Fibroblast of lung (primary cell): ENCODE data around the gene BTAF1.

ENCODE experiments used
- CTCF ChIP-seq, 2 donors: IDR thresholded peaks in 1 of 2; conservative IDR thresholded peaks in 1 of 2; 1 replicate in 1 of 2; 2 replicates in 1 of 2; pipeline ENCODE4 v1.5.1; 2011 to 2012; ENCODE audit warnings: low read length in 2 of 2, control low read depth in 1 of 2, inconsistent platforms in 1 of 2, low read depth in 1 of 2, mild to moderate bottlenecking in 1 of 2
- EZH2 ChIP-seq: IDR thresholded peaks from 2 replicates; pipeline ENCODE4 v1.5.1; 2012; ENCODE audit warnings: low read length, control low read depth, mild to moderate bottlenecking; ENCODE audit errors: missing control alignments

DNA sequence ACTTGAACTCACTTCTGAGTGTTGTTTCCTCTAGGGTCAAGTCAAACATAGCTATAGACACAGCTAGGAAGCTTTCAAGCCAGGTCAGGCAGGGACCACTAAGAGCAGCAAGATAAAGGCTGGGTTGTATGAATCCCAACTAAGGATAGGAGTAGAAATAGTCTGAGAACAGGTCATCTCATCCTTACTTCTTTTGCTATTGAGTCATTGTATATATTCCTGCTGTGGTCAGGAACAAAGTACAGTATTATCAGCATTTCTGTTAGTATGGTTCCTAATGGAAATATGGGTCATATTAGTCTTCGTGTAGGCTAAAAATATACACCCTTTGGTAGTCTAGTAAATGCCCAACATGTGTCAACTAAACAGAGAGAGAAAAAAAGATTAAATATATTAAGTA is 145.3 kb downstream of the BTAF1 start:
- TF ChIP-seq CTCF (conservative IDR thresholded peaks at IDR 0.05 in 1 of 2, IDR thresholded peaks at IDR 0.05 in 1 of 2; ENCODE audit: low read depth in 1 of 2, low read length in 2 of 2) (no peak), EZH2 (no peak)
